Measurements from ENCODE around the gene PCDHGB6. TPM values are rescaled to one million over a fixed set of nuclear protein-coding genes. Genes with fewer than 3 reads are reported as not detected.

The PCDHGB6 gene
- total RNA-seq, 1 donor from 2014 or later = 3.6 TPM

DNA sequence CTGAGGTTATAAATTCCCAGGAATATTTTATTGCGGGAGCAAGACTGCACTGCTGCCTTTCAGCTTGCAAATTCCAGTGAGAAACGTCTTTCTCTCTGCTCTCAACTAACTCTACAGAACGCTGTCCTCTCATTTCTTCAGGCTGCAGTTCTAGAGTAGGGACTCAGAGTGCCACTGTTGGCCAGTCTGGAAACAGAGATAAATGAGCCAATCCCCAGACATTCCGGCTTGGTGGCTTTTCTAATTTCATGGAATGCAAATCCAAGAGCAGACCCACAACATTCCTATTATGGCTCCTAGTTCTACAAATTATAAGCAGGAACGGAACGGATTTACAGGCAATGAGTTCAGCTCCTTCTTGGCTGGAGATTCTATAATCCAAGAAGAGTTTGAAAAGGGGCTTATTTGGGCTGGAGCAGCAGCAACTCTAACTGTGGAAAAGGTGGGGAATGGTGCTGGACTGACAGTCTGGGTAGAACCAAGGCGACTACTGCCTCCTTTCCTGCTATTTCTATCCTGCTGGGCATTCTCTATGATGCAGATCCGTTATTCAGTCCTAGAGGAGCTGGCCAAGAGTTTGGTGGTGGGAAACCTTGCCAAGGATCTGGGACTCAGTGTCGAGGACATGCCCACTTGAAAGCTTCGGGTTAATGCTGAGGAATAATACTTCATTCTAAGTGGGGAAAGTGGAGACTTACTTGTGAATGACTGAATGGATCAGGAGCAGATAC lies 31.8 kb downstream of the PCDHGB6 start:
- Histone ChIP-seq H3K36me3 (ENCODE audit: control insufficient read depth, insufficient read depth, low read length) (no peaks in the 10 kb centered on the region), H3K4me3 (ENCODE audit: low read depth, low read length) (no peak overlapping the region), H3K27me3 (ENCODE audit: control insufficient read depth, insufficient read depth, low read length) (no peaks in the 10 kb centered on the region)
- no peak for DNase-seq (ENCODE audit: low read depth)
- TF ChIP-seq, protein P1, sequence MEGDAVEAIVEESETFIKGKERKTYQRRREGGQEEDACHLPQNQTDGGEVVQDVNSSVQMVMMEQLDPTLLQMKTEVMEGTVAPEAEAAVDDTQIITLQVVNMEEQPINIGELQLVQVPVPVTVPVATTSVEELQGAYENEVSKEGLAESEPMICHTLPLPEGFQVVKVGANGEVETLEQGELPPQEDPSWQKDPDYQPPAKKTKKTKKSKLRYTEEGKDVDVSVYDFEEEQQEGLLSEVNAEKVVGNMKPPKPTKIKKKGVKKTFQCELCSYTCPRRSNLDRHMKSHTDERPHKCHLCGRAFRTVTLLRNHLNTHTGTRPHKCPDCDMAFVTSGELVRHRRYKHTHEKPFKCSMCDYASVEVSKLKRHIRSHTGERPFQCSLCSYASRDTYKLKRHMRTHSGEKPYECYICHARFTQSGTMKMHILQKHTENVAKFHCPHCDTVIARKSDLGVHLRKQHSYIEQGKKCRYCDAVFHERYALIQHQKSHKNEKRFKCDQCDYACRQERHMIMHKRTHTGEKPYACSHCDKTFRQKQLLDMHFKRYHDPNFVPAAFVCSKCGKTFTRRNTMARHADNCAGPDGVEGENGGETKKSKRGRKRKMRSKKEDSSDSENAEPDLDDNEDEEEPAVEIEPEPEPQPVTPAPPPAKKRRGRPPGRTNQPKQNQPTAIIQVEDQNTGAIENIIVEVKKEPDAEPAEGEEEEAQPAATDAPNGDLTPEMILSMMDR (IDR thresholded peaks at IDR 0.05; ENCODE audit: insufficient read depth, low read length, poor library complexity, severe bottlenecking) = no peak

DNA sequence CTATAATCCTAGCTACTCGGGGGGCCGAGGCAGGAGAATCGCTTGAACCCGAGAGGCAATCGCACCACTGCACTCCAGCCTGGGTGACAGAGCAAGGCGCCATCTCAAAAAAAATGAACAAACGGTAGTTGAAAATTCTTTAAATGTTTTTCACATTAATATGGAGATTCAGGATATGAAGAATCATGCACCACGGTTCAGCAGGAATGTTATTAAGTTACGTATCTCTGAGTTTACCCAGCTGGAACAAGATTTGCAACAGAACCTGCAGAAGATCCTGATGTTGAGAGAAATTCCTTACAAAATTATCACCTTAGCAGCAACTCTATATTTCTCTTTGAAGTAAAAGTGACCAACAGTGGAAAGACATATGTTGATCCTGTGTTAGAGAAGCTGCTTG lies 32.5 kb downstream of the PCDHGB6 start:
- no peaks in the 10 kb centered on the region for H3K27me3 ChIP-seq (ENCODE audit: control insufficient read depth, insufficient read depth, low read length)
- H3K36me3 ChIP-seq (ENCODE audit: control insufficient read depth, insufficient read depth, low read length) = no peaks in the 10 kb centered on the region
- DNase-seq (ENCODE audit: low read depth) = no peak
- TF ChIP-seq, protein P1 (IDR thresholded peaks at IDR 0.05; ENCODE audit: insufficient read depth, low read length, poor library complexity, severe bottlenecking) = no peak
- no peak overlapping the region for H3K4me3 ChIP-seq (ENCODE audit: low read depth, low read length)

DNA sequence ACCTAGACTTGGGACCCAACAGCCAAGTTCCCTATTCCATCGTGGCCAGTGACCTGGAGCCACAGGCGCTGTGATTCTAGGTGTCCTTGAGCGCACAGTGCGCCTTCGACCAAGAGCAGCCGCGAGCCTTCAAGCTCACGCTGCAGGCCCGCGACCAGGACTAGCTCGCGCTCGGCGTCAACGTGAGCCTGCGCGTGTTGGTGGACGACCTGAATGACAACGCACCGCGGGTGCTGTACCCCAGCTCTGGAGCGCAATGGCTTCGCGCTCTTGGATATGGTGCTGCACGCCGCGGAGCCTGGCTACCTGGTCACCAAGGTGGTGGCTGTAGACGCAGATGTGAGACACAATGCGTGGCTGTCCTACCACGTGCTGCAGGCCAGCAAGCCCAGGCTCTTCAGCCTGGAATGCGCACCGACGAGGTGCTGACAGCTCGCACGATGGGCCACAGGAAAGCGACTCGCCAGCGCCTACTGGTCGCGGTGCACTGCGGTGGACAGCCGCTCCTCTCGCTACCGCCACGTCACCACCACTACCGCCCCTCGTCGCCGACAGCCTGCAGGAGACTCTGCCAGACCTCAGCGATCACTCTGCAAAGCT lies 33.9 kb downstream of the PCDHGB6 start:
- TF ChIP-seq, protein P1 (IDR thresholded peaks at IDR 0.05; ENCODE audit: insufficient read depth, low read length, poor library complexity, severe bottlenecking) = no peak
- Histone ChIP-seq H3K4me3 (ENCODE audit: low read depth, low read length) (no peak overlapping the region), H3K27me3 (ENCODE audit: control insufficient read depth, insufficient read depth, low read length) (no peaks in the 10 kb centered on the region), H3K36me3 (ENCODE audit: control insufficient read depth, insufficient read depth, low read length) (no peaks in the 10 kb centered on the region)
- DNase-seq (ENCODE audit: low read depth) = no peak

Other genes starting within 250 kb of the PCDHGB6 start
- gene PCDHB7, start 235.4 kb upstream of the PCDHGB6 start, total RNA-seq = 0.96 and 1.5 TPM in 2 replicates
- gene PCDHB8, start 230.2 kb upstream of the PCDHGB6 start, total RNA-seq = 0.34 and 0.84 TPM in 2 replicates
- gene PCDHB16, start 225.6 kb upstream of the PCDHGB6 start, total RNA-seq = 0.92 and 1.4 TPM in 2 replicates
- 0.71 and 0.82 TPM in 2 replicates for gene PCDHB9, start 220.9 kb upstream of the PCDHGB6 start, total RNA-seq
- gene PCDHB10, start 215.7 kb upstream of the PCDHGB6 start, total RNA-seq = 1.6 and 3.4 TPM in 2 replicates
- 1.8 and 3.1 TPM in 2 replicates for gene PCDHB11, start 208.4 kb upstream of the PCDHGB6 start, total RNA-seq
- 1.2 and 1.6 TPM in 2 replicates for gene PCDHB12, start 199.3 kb upstream of the PCDHGB6 start, total RNA-seq
- 1.9 and 3.1 TPM in 2 replicates for gene PCDHB13, start 194.1 kb upstream of the PCDHGB6 start, total RNA-seq
- gene PCDHB14, start 184.7 kb upstream of the PCDHGB6 start, total RNA-seq = 1.5 and 2.9 TPM in 2 replicates
- gene PCDHB15, start 162.6 kb upstream of the PCDHGB6 start, total RNA-seq = 2.3 and 3.0 TPM in 2 replicates
- gene SLC25A2, start 104.0 kb upstream of the PCDHGB6 start, total RNA-seq = not detected in 2 replicates
- 72.6 and 78.0 TPM in 2 replicates for gene TAF7, start 87.2 kb upstream of the PCDHGB6 start, total RNA-seq
- 0.67 and 0.68 TPM in 2 replicates for gene PCDHGA1, start 77.5 kb upstream of the PCDHGB6 start, total RNA-seq
- 2.8 and 2.9 TPM in 2 replicates for gene PCDHGA2, start 69.3 kb upstream of the PCDHGB6 start, total RNA-seq
- gene PCDHGA3, start 64.2 kb upstream of the PCDHGB6 start, total RNA-seq = 2.4 and 2.6 TPM in 2 replicates
- 1.6 and 1.7 TPM in 2 replicates for gene PCDHGB1, start 57.9 kb upstream of the PCDHGB6 start, total RNA-seq
- 3.5 and 3.6 TPM in 2 replicates for gene PCDHGA4, start 53.0 kb upstream of the PCDHGB6 start, total RNA-seq
- 1.2 and 1.9 TPM in 2 replicates for gene PCDHGB2, start 48.0 kb upstream of the PCDHGB6 start, total RNA-seq
- 0.58 and 1.5 TPM in 2 replicates for gene PCDHGA5, start 43.9 kb upstream of the PCDHGB6 start, total RNA-seq
- gene PCDHGB3, start 37.8 kb upstream of the PCDHGB6 start, total RNA-seq = 1.3 and 3.6 TPM in 2 replicates
- 1.7 and 3.1 TPM in 2 replicates for gene PCDHGA6, start 34.1 kb upstream of the PCDHGB6 start, total RNA-seq
- 2.2 and 3.1 TPM in 2 replicates for gene PCDHGA7, start 25.3 kb upstream of the PCDHGB6 start, total RNA-seq
- 6.4 and 9.2 TPM in 2 replicates for gene PCDHGB4, start 20.3 kb upstream of the PCDHGB6 start, total RNA-seq
- 0.96 and 1.0 TPM in 2 replicates for gene PCDHGA8, start 15.4 kb upstream of the PCDHGB6 start, total RNA-seq
- 18.6 and 19.3 TPM in 2 replicates for gene PCDHGB5, start 10.1 kb upstream of the PCDHGB6 start, total RNA-seq
- gene PCDHGA9, start 5.2 kb upstream of the PCDHGB6 start, total RNA-seq = 3.6 and 5.2 TPM in 2 replicates
- 5.5 and 6.0 TPM in 2 replicates for gene PCDHGA10, start 5.0 kb downstream of the PCDHGB6 start, total RNA-seq
- gene PCDHGB7, start 9.7 kb downstream of the PCDHGB6 start, total RNA-seq = 14.0 and 14.1 TPM in 2 replicates
- 6.7 and 7.4 TPM in 2 replicates for gene PCDHGA11, start 13.0 kb downstream of the PCDHGB6 start, total RNA-seq
- gene PCDHGA12, start 22.5 kb downstream of the PCDHGB6 start, total RNA-seq = 2.1 and 3.6 TPM in 2 replicates
- gene PCDHGC3, start 67.9 kb downstream of the PCDHGB6 start, total RNA-seq = 41.9 and 47.3 TPM in 2 replicates
- 0.62 and 1.1 TPM in 2 replicates for gene PCDHGC4, start 77.0 kb downstream of the PCDHGB6 start, total RNA-seq
- gene PCDHGC5, start 81.1 kb downstream of the PCDHGB6 start, total RNA-seq = 0.54 and 0.89 TPM in 2 replicates
- 99.7 and 103 TPM in 2 replicates for gene DIAPH1, start 211.0 kb downstream of the PCDHGB6 start, total RNA-seq
- gene HDAC3, start 228.8 kb downstream of the PCDHGB6 start, total RNA-seq = 39.7 and 54.2 TPM in 2 replicates
- gene RELL2, start 229.0 kb downstream of the PCDHGB6 start, total RNA-seq = 7.8 and 12.6 TPM in 2 replicates
- 18.1 and 38.5 TPM in 2 replicates for gene FCHSD1, start 243.4 kb downstream of the PCDHGB6 start, total RNA-seq